HG03378 (cell line): ENCODE measurements around the gene B4GALT7.
"Not testable (repeated sequence)": the region's sequence is repeated elsewhere in the genome, so short reads cannot be mapped to it uniquely, and the experiment has no call there.

ENCODE experiments used
- ATAC-seq: cut with Tn5 transposase; IDR thresholded peaks from one replicate; pipeline ENCODE4 v1.9.1; 2021; ENCODE audit warnings: mild to moderate bottlenecking, moderate library complexity; ENCODE audit not compliant: unreplicated experiment

Gene B4GALT7

GRCh38 chr5:177599731-177600507 is at the start of gene B4GALT7:
Gene B4GALT7 (plus strand): TSS chr5:177600132. CDS start chr5:177600211, 79 bp downstream.
- peak; percentile 66 for ATAC-seq

DNA sequence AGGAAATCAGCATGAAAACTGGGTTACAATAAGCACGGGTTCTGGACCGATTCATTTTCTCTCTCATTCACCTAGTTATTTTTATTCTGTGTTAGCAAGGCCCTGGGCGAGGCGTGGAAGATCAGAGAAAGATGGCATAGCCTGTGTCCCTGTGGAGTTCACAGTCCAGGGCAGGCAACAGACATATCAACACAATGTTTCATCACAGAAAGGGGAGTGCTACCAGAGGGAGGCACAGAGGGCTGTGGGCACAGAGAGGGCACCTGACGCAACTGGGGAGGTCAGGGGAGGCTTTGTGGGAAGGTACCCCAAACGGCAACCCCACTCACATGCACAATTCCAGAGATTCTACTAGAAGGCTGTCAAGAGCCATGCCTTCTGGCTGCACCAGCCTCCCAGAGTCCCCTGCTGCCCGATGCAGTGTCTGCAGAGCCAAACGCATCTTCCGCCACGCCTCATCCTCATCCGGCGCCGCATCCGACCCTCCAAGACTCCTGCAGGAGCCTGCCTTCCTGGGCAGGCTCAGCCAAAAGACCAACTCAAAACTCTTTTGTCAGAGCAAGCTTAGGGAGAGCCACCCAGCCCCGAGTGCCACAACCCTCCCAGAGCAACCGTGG is 47.0 kb upstream of the B4GALT7 start:
- no peak for ATAC-seq

DNA sequence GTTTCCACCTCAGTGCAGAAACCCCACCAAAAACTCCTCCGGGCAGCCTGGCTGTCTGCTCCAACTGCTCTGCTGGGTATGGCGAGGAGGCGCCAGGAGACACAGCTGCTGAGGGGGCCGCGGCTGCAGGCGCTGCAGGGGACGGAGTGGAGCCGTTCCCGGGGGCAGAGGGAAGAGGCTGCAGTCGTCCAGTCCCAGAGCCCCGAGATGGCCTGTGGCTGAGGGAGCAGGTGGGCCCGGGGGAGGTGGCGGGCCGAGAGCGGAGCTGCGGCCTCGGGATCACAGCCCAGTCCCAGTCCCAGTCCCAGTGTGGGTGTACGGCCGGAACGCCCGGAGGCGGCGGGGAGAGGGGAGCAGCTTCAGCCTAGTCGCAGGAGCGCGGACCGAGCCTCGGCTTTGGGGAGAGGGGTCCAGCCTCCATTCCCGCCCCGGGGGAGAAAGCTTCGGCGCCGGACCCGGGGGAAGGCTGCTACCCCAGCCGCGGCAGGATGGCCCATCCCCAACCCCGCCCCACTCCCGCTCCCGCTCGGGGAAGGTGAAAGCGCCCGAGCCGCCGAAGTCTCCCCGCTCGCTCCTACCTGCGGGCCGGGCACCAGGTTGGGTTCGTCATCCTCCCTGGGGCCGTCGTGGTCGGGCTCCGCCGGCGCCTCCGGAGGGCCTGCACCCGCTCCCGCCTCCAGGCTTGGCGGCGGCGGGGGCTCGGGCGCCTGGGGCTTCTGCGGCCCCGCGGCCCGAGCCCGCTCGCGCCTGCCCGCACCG is 46.1 kb upstream of the B4GALT7 start:
- ATAC-seq = peak; percentile 11

GRCh38 chr5:177554474-177555111 is 45.3 kb upstream of the B4GALT7 start, which contains the start of gene FAM193B:
Gene FAM193B (minus strand): TSS chr5:177554563. CDS start chr5:177554458, 105 bp downstream.
- ATAC-seq = peak; percentile 71

GRCh38 chr5:177555228-177555627 is 44.7 kb upstream of the B4GALT7 start:
- no peak for ATAC-seq

DNA sequence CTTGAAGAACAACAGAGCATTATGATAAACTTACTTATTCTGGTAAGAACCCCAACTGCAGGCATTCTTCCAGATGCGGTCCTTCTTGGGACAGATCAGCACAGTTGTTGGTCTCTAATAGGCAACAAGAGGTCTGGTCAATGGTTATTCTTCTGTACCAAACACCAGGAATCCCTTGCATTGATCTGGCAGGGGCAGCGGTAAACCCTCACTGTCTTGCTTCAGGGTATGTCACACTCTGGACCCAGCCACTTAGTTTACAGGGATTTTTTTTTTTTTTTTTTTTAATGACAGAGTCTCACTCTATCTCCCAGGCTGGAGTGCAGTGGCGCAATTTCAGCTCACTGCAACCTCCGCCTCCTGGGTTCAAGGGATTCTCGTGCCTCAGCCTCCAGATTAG is 44.3 kb upstream of the B4GALT7 start:
- no peak for ATAC-seq

DNA sequence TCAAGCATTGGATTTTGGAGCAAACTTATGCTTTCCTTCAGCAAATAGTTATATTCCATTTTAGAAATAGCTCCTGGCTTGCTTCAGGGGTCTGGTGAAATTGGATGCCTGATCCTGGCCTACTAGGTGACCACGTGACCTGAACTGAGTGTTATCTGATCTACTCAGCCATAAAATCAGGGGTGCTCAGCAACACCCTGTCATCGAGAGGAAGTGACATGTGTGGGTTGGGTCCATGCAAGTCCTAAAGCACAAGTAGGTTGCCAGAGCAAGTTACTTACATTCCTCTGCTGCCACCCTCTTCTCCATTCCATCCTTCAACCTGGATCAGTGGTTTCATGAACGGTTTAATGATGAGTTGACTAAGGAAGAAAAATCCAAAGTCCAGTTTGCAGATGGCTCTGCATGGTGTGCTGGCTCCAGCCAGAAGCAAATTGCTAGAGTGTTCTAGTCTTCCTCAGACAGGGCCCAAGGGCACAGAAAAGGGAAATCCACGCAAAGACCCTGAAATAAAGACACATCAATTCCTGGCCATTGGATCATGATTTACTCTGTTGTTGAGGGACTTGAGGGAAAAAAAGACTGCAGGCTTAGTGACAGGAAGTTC is 42.8 kb upstream of the B4GALT7 start:
- ATAC-seq = no peak

GRCh38 chr5:177557796-177558195 is 42.1 kb upstream of the B4GALT7 start:
- no peak for ATAC-seq

GRCh38 chr5:177559446-177559941 is 40.4 kb upstream of the B4GALT7 start:
- ATAC-seq = not testable (repeated sequence)

DNA sequence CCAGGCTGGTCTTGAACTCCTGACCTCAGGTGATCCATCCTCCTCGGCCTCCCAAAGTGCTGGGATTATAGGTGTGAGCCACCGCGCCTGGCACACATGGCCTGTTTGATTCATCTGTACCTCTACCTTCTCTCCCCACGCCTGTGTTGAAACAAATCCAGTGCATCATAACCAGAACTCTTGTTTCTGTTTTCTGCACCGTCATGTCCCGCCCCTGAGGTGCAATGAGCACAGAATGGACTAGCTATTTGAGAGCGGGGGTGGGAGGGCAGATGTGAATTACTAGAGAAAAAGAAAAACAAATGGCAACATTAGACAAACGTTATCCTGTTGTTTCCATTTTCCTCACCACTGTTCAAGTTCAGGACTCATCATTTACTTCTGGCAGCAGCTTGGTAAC is 34.9 kb upstream of the B4GALT7 start:
- no peak for ATAC-seq

DNA sequence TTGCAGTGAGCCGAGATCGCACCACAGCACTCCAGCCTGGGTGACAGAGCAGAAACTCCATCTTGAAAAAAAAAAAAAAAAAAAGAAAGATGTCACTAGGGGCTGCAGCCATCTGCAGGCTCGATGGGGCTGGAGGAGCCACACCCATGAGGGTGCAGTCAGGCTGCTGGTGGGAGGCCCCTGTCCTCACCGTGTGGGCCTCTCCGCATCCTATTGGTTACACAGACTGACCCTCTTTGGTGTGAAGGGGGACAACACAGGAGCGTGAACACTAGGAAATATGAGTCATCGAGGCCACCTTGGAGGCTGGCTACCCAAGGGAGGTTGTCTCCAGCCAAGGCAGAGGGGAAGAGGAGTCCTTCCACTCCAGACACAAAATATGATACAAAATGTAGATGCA is 31.6 kb upstream of the B4GALT7 start:
- no peak for ATAC-seq

DNA sequence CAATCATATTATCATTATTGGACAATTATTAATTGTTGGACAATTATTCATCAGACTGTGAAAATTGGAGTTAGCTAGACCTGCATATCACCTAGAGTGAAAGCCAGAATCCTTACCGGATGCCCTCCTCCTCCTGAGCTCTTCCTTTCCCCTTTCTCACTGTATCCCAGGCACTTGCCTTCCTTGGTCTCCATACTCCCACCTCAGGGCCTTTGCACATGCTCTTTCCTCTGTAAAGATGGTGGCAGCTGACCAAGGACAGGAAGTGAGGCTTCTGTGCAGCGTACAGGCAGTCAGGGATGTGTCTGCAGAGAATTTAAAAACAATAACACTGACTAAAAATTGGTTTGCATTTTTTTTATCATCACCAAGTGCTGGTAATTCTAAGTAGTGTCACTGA is 30.0 kb upstream of the B4GALT7 start:
- no peak for ATAC-seq

GRCh38 chr5:177575488-177575887 is 24.4 kb upstream of the B4GALT7 start:
- no peak for ATAC-seq

- no peak for ATAC-seq
These were observed 23.8 kb upstream of the B4GALT7 start for GRCh38 chr5:177576169-177576568.

- ATAC-seq = no peak
These were observed 21.6 kb upstream of the B4GALT7 start for GRCh38 chr5:177578316-177578715.

DNA sequence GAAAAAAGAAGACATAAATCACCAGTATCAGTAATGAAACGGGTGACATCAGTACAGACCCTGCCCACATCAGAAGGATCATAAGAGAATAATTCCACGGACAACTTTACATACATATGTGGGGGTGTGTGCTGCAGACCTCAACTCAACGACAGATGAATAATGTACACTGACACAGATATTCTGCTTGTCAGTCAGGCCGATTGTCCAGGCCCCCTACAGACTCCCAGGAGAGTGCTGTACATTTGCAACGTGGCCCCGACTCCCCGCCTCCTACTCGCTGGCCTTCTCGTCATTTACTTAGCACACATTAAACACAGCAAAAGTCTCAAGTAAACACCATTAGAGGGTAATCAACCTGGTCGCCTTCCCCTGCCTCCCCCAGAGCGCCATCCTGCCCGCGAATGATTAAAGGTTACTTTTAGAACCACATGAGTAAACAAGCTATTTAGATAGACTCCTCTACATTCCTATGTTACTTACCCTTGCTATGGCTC is 11.5 kb upstream of the B4GALT7 start:
- no peak for ATAC-seq

DNA sequence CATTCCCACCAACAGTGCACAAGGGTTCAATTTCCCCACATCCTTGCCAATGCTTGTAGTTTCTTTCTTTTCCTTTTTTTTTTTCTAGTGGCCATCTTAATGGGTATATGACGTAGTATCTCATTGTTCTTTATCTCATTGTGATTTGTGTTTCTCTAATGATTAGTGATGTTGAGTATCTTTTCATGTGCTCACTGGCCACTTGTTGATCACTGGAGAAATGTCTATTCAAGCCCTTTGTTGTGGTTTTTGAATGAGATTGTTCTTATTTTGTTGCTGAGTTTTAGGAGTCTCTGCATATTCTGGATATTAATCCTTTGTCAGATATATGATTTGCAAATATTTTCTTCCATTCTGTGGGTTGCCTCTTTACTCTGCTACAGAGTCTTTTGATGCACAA is 9.5 kb upstream of the B4GALT7 start:
- no peak for ATAC-seq

- no peak for ATAC-seq
These were observed 8.3 kb upstream of the B4GALT7 start for GRCh38 chr5:177591690-177592009.

DNA sequence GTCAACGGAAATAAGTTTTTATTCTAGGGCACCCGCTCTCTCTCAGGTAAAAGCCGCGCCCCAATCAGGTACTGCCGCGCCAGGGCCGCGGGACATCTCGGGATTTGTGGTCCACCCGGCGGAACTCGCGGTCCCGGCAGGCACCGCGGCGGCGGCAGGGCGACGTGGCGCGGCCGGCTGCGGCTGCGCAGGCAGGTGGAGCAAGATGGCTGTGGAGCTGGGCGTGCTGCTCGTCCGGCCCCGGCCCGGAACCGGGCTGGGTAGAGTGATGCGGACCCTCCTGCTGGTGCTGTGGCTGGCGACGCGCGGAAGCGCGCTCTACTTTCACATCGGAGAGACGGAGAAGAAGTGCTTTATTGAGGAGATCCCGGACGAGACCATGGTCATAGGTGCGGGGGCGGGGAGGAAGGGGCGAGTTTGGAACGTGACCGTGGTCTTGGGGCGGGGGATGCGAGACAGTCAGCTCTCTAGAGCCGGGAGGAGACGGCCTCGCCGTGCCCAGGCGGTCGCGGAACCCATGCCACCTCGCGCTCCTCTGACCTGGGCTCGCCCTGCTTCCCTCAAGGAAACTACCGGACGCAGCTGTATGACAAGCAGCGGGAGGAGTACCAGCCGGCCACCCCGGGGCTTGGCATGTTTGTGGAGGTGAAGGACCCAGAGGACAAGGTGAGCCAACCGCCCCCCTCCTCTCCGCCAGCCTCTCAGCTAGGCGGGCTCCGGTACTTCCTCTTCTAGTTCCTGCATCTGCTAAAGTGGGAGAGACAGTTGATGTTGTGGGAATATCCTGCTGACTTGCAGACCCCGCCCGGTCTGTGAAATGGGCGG is 7.7 kb upstream of the B4GALT7 start, which contains the start of gene TMED9:
Gene TMED9 (plus strand): TSS at position 194 of the 825 bp plus-strand sequence. CDS start 12 bp downstream, at position 206.
- ATAC-seq = peak; percentile 77

- no peak for ATAC-seq
These were observed 7.0 kb upstream of the B4GALT7 start for GRCh38 chr5:177592905-177593304.
